Stomach (tissue), 9 donors: Measurements from ENCODE around the gene ZBTB49. TPM values are rescaled to one million over a fixed set of nuclear protein-coding genes. Genes with fewer than 3 reads are reported as not detected.

Experiments used
- DNase-seq, 2 donors: peaks; one replicate each; pipeline versions ENCODE4 v3.0.0 to v3.0.0-alpha.2; 2013 to 2019
- H3K27ac ChIP-seq, 5 donors: fragments of 200-600 bp in 4 of 5; sonication (generic) in 4 of 5; one replicate each; pipeline ENCODE4 v1.5.1; 2013 to 2019; ENCODE audit warnings: mild to moderate bottlenecking in 1 of 5, moderate library complexity in 1 of 5
- H3K27me3 ChIP-seq, 3 donors: fragments of 200-600 bp; sonication (generic); one replicate each; pipeline ENCODE4 v1.5.1; 2017 to 2019; ENCODE audit warnings: mixed run types in 1 of 3
- H3K36me3 ChIP-seq, 4 donors: fragments of 200-600 bp; sonication (generic); 1 replicate in 3 of 4; 2 replicates in 1 of 4; pipeline ENCODE4 v1.5.1; 2016 to 2019
- H3K4me1 ChIP-seq, 4 donors: fragments of 200-600 bp; sonication (generic); one replicate each; pipeline ENCODE4 v1.5.1; 2016 to 2019
- H3K4me3 ChIP-seq, 4 donors: fragments of 200-600 bp; sonication (generic) in 3 of 4; one replicate each; pipeline ENCODE4 v1.5.1; 2016 to 2019; ENCODE audit warnings: mild to moderate bottlenecking in 1 of 4
- H3K9me3 ChIP-seq, 4 donors: fragments of 200-600 bp; sonication (generic); one replicate each; pipeline ENCODE4 v1.5.1; 2016 to 2019
- EP300 ChIP-seq: sonication (generic); formaldehyde crosslinking; IDR thresholded peaks from one replicate; pipeline ENCODE4 v1.6.1; 2017; ENCODE audit warnings: antibody characterized with exemption
- POLR2A ChIP-seq, 4 donors: fragments of 450-650 bp; IDR thresholded peaks; one replicate each; pipeline ENCODE4 v1.6.1; 2016; ENCODE audit warnings: antibody characterized with exemption in 4 of 4, control low read depth in 2 of 4, mild to moderate bottlenecking in 1 of 4, moderate library complexity in 1 of 4
- POLR2AphosphoS5 ChIP-seq, 3 donors: sonication (generic); formaldehyde crosslinking; IDR thresholded peaks; one replicate each; pipeline ENCODE4 v1.6.1; 2016; ENCODE audit warnings: antibody characterized with exemption in 3 of 3
- WGBS, 5 donors: extraction: QIAGEN DNeasy Blood & Tissue Kit in 3 of 5; methylation state at CpG; one replicate each; pipeline versions ENCODE4 v1.1.5 to v1.1.7; 2013 to 2018; 5-methylcytosine and 5-hydroxymethylcytosine counted together
- intact Hi-C: fragments of 100-400 bp; cut with DNase I; formaldehyde crosslinking; loops from one replicate; pipeline ENCODE4 v1.15.1; 2023; ENCODE audit warnings: low total_unique reads
- polyA plus RNA-seq, 3 donors: library from polyadenylated mRNA; stranded (reverse); fragments of 200-250 nt; gene quantifications; one replicate each; pipeline ENCODE4 v1.2.3, GENCODE V29; 2013
- total RNA-seq, 5 donors: library from RNA; depleted of rRNA; stranded (reverse); fragments of >200 nt; gene quantifications; one replicate each; pipeline versions ENCODE4 v1.1.0 to v1.2.3, GENCODE V29; 2014 to 2016
- TF ChIP-seq, protein P1 (sequence below), 7 experiments: fragments of 450-650 bp in 4 of 7; fragments of 200-600 bp in 3 of 7; sonication (generic) in 3 of 7; IDR thresholded peaks; one replicate each; pipeline ENCODE4 v1.5.1; 2016 to 2019; ENCODE audit warnings: antibody characterized with exemption in 7 of 7, control low read depth in 2 of 7, mild to moderate bottlenecking in 1 of 7
- donor health status: healthy with polysubstance abuse.
- donor health status: Bipolar disorder and iron deficiency.
- donor health status: healthy.

Gene ZBTB49
- total and polyA plus RNA-seq, 8 donors, result 0.29 to 7.6 (median 2.7) TPM; not detected in 1

DNA sequence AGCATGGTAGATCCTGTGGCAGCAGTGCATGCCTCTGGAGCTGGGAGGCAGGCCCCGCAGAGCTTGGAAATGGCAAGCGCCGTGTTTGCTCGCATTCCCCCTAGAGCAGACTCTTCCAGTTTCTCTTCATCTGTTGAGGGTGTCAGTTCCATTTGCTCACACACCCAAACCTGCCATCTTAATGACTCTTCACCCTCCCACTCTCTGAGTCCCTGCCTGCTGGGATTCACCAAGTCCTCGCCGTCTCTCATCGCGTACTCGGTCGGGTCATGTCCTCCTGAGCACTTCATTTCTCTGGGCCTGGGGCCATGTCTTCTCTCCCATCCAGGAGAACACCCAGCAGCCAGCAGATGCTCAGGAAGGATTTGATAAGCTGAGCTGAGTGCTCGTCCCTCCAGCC is 16.9 kb downstream of the ZBTB49 start:
- no peaks in the 10 kb centered on the region for H3K4me1 ChIP-seq
- intact Hi-C loops, result no loop called here
- no peak overlapping the region for H3K4me3 ChIP-seq
- H3K9me3 ChIP-seq, result no peaks in the 10 kb centered on the region
- 94 to 98% (median 96%) methylated on average over 11 of the region's 11 CpGs for WGBS, 5 donors
- DNase-seq, result no peak
- H3K36me3 ChIP-seq, result peaks cover 17 to 56% (median 45%) of the 10 kb centered on the region in 4 donors
- H3K27me3 ChIP-seq, result no peaks in the 10 kb centered on the region
- no peak overlapping the region for H3K27ac ChIP-seq
- no peak for TF ChIP-seq POLR2A (IDR thresholded peaks at IDR 0.05)

- 80 to 90% (median 88%) methylated on average over 9 of the region's 9 CpGs for WGBS, 5 donors
- no peaks in the 10 kb centered on the region for H3K9me3 ChIP-seq
- H3K4me3 ChIP-seq, result no peak overlapping the region
- intact Hi-C loops, result no loop called here
- H3K36me3 ChIP-seq, result peaks cover 13 to 54% (median 51%) of the 10 kb centered on the region in 4 donors
- no peaks in the 10 kb centered on the region for H3K4me1 ChIP-seq
- TF ChIP-seq POLR2A (IDR thresholded peaks at IDR 0.05) (no peak), POLR2AphosphoS5 (IDR thresholded peaks at IDR 0.05) (no peak), EP300 (no peak)
- TF ChIP-seq, protein P1, sequence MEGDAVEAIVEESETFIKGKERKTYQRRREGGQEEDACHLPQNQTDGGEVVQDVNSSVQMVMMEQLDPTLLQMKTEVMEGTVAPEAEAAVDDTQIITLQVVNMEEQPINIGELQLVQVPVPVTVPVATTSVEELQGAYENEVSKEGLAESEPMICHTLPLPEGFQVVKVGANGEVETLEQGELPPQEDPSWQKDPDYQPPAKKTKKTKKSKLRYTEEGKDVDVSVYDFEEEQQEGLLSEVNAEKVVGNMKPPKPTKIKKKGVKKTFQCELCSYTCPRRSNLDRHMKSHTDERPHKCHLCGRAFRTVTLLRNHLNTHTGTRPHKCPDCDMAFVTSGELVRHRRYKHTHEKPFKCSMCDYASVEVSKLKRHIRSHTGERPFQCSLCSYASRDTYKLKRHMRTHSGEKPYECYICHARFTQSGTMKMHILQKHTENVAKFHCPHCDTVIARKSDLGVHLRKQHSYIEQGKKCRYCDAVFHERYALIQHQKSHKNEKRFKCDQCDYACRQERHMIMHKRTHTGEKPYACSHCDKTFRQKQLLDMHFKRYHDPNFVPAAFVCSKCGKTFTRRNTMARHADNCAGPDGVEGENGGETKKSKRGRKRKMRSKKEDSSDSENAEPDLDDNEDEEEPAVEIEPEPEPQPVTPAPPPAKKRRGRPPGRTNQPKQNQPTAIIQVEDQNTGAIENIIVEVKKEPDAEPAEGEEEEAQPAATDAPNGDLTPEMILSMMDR (IDR thresholded peaks at IDR 0.05), result no peak
- H3K27ac ChIP-seq, result no peak overlapping the region
- no peaks in the 10 kb centered on the region for H3K27me3 ChIP-seq
- DNase-seq, result no peak
Observed at GRCh38 chr4:4308800-4309441, 18.9 kb downstream of the ZBTB49 start.

GRCh38 chr4:4311193-4311592 is 21.1 kb downstream of the ZBTB49 start:
- no peaks in the 10 kb centered on the region for H3K4me1 ChIP-seq
- WGBS, 5 donors, result 85 to 92% (median 88%) methylated on average over 4 of the region's 4 CpGs
- no peaks in the 10 kb centered on the region for H3K27me3 ChIP-seq
- no peak overlapping the region for H3K27ac ChIP-seq
- TF ChIP-seq EP300 (no peak), POLR2AphosphoS5 (IDR thresholded peaks at IDR 0.05) (no peak)
- TF ChIP-seq, protein P1 (IDR thresholded peaks at IDR 0.05), result no peak
- peaks cover 30 to 73% (median 69%) of the 10 kb centered on the region in 4 donors for H3K36me3 ChIP-seq
- no peak overlapping the region for H3K4me3 ChIP-seq
- DNase-seq, result no peak
- H3K9me3 ChIP-seq, result no peaks in the 10 kb centered on the region
- intact Hi-C loops, result no loop called here

DNA sequence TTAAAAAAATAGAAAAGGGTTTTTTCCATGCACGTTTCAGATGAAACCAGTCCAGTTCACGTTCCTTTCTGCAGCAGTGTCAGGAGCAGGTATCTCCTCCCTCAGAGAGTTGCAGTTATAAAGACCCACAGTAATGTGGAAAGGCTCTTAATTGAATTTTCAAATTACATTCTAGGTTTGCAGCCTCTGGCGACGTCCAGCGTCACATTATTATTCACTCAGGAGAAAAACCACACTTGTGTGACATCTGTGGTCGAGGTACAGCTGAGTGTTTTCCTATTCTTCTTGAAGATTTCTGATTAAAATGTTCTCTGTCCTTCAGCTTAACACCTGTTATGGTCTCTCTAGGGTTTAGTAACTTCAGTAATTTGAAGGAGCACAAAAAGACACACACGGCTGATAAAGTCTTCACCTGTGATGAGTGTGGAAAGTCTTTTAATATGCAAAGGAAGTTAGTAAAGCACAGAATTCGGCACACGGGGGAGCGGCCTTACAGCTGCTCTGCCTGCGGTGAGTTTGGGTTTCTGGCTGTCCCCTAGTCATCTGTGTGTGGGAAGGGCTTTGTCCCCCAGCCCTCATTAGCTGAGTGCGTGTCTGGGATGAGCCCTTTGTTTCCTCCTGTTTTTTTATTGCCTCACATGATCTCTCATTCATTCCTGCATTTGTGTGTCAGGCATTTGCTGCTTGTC is 25.6 kb downstream of the ZBTB49 start:
- intact Hi-C loops, result no loop called here
- TF ChIP-seq POLR2A (IDR thresholded peaks at IDR 0.05) (no peak), EP300 (no peak), POLR2AphosphoS5 (IDR thresholded peaks at IDR 0.05) (no peak)
- TF ChIP-seq, protein P1 (IDR thresholded peaks at IDR 0.05), result no peak
- no peaks in the 10 kb centered on the region for H3K4me1 ChIP-seq
- peaks cover 39 to 84% (median 82%) of the 10 kb centered on the region in 4 donors for H3K36me3 ChIP-seq
- no peak overlapping the region for H3K27ac ChIP-seq
- H3K9me3 ChIP-seq, result no peaks in the 10 kb centered on the region
- no peak overlapping the region for H3K4me3 ChIP-seq
- H3K27me3 ChIP-seq, result no peaks in the 10 kb centered on the region
- WGBS, 5 donors, result 86 to 89% (median 88%) methylated on average over 12 of the region's 12 CpGs
- DNase-seq, result no peak

DNA sequence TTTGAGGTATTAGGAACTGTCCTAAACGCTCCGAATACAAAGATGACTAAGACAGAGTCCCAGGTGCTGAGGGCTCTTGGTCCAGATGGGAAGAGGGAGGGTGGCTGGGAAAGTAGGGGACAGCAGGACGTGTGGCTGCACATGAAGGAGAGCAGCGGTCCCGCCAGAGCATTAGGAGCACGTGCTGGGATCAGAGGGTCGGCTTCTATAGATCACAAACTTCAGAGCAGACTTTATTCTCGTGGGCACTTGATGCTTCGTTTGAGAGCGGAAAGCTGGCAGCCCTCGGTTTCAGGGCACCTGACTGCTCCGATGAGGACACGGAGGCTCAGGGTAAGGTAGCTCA is 26.1 kb downstream of the ZBTB49 start:
- TF ChIP-seq POLR2A (IDR thresholded peaks at IDR 0.05), result no peak
- TF ChIP-seq, protein P1 (IDR thresholded peaks at IDR 0.05), result no peak
- TF ChIP-seq EP300, result no peak
- no peak for TF ChIP-seq POLR2AphosphoS5 (IDR thresholded peaks at IDR 0.05)
- H3K9me3 ChIP-seq, result no peaks in the 10 kb centered on the region
- intact Hi-C loops, result no loop called here
- no peaks in the 10 kb centered on the region for H3K27me3 ChIP-seq
- no peak for DNase-seq
- no peak overlapping the region for H3K27ac ChIP-seq
- H3K4me1 ChIP-seq, result no peaks in the 10 kb centered on the region
- WGBS, 5 donors, result 94 to 97% (median 95%) methylated on average over 13 of the region's 13 CpGs
- peaks cover 45 to 90% (median 87%) of the 10 kb centered on the region in 4 donors for H3K36me3 ChIP-seq
- H3K4me3 ChIP-seq, result no peak overlapping the region
